ENCODE results near the gene LACC1.

The LACC1 gene

DNA sequence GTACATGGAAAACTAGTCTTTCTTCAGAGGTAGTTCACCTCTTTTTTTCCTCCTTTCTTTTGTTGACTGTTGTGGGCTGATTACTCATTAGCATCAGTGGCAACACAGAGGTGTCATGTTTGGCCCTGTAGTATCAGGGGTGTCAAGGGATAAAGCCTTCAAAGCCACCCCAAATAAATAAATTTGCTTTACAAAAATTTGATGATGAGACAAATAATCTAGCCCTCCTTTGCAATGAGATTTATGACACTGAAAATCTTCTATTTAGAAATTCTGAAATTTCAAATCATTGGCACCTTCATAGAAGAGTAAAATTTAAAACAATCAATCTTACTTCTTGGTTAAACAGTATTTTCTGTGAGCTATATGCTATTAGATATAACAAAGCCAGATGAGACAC is 1.9 kb downstream of the LACC1 start:
- Histone ChIP-seq H4K8ac (ENCODE audit: low read depth, low read length) (no peak overlapping the region), H3K27me3 (ENCODE audit: insufficient read depth, low read length) (no peaks in the 10 kb centered on the region), H2AK5ac (ENCODE audit: low read length) (no peak overlapping the region), H3K79me1 (ENCODE audit: low read length) (peaks cover 15% of the 10 kb centered on the region), H3K4me1 (ENCODE audit: control insufficient read depth in 1 of 2, insufficient read depth in 2 of 2, low read length in 2 of 2) (peaks cover 5 to 6% of the 10 kb centered on the region in 2 experiments), H3K18ac (ENCODE audit: low read length) (no peak overlapping the region), H3K14ac (ENCODE audit: low read length) (no peak overlapping the region), H4K12ac (ENCODE audit: low read depth, low read length) (no peak overlapping the region), H2BK5ac (ENCODE audit: low read depth, low read length, poor library complexity) (no peak overlapping the region), H3K4ac (ENCODE audit: low read depth, low read length) (no peak overlapping the region), H3K9me3 (ENCODE audit: insufficient read depth, low read depth, low read length) (no peaks in the 10 kb centered on the region), H3K9ac (ENCODE audit: low read length) (no peak overlapping the region), H2BK120ac (ENCODE audit: insufficient read depth, low read length, poor library complexity) (no peak overlapping the region), H3K4me3 (ENCODE audit: low read depth, low read length) (no peak overlapping the region), H3K79me2 (ENCODE audit: control insufficient read depth, insufficient read depth, low read length, poor library complexity) (peaks cover 10% of the 10 kb centered on the region), H2BK12ac (ENCODE audit: low read length) (no peak overlapping the region), H3K36me3 (ENCODE audit: control insufficient read depth in 1 of 2, insufficient read depth in 2 of 2, low read length in 2 of 2) (no peaks in the 10 kb centered on the region), H3K27ac (ENCODE audit: low read depth, low read length) (no peak overlapping the region), H3K4me2 (ENCODE audit: low read length) (no peak overlapping the region), H2AFZ (ENCODE audit: insufficient read depth, low read length, poor library complexity) (no peak overlapping the region), H3K23ac (ENCODE audit: low read length) (no peak overlapping the region), H4K91ac (ENCODE audit: low read depth, low read length) (no peak overlapping the region)
- no peak for DNase-seq

DNA sequence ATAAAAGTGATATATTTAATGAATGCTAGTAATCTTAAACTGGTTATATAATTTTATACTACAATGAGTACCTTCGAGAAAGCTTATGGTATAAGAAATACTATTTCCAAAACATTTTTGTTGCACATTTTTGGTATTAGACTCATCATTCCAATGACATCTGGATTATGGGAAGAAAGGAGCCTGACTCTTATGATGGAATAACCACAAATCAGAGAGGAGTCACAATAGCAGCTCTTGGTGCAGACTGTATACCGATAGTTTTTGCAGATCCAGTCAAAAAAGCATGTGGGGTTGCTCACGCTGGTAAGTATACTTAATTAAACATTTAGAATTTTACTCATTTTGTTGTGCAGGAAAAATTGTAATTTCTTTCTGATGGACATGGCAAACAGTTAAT is 3.9 kb downstream of the LACC1 start:
- Histone ChIP-seq H4K12ac (ENCODE audit: low read depth, low read length) (no peak overlapping the region), H2BK5ac (ENCODE audit: low read depth, low read length, poor library complexity) (no peak overlapping the region), H3K27me3 (ENCODE audit: insufficient read depth, low read length) (no peaks in the 10 kb centered on the region), H3K4me1 (ENCODE audit: control insufficient read depth in 1 of 2, insufficient read depth in 2 of 2, low read length in 2 of 2) (peaks cover 5 to 6% of the 10 kb centered on the region in 2 experiments), H2BK120ac (ENCODE audit: insufficient read depth, low read length, poor library complexity) (no peak overlapping the region), H3K4ac (ENCODE audit: low read depth, low read length) (no peak overlapping the region), H3K9me3 (ENCODE audit: insufficient read depth, low read depth, low read length) (no peaks in the 10 kb centered on the region), H3K14ac (ENCODE audit: low read length) (no peak overlapping the region), H3K79me1 (ENCODE audit: low read length) (peaks cover 14% of the 10 kb centered on the region), H3K36me3 (ENCODE audit: control insufficient read depth in 1 of 2, insufficient read depth in 2 of 2, low read length in 2 of 2) (no peaks in the 10 kb centered on the region), H3K4me3 (ENCODE audit: low read depth, low read length) (no peak overlapping the region), H3K23ac (ENCODE audit: low read length) (no peak overlapping the region), H3K27ac (ENCODE audit: low read depth, low read length) (no peak overlapping the region), H3K9ac (ENCODE audit: low read length) (no peak overlapping the region), H2BK12ac (ENCODE audit: low read length) (no peak overlapping the region), H3K18ac (ENCODE audit: low read length) (no peak overlapping the region), H4K91ac (ENCODE audit: low read depth, low read length) (no peak overlapping the region), H2AFZ (ENCODE audit: insufficient read depth, low read length, poor library complexity) (no peak overlapping the region), H3K4me2 (ENCODE audit: low read length) (no peak overlapping the region), H3K79me2 (ENCODE audit: control insufficient read depth, insufficient read depth, low read length, poor library complexity) (peaks cover 10% of the 10 kb centered on the region), H2AK5ac (ENCODE audit: low read length) (no peak overlapping the region), H4K8ac (ENCODE audit: low read depth, low read length) (no peak overlapping the region)
- no CpG with 5 or more reads among the region's 3 CpGs for WGBS (ENCODE audit: extremely low coverage, insufficient coverage, insufficient read length)
- no peak for DNase-seq

DNA sequence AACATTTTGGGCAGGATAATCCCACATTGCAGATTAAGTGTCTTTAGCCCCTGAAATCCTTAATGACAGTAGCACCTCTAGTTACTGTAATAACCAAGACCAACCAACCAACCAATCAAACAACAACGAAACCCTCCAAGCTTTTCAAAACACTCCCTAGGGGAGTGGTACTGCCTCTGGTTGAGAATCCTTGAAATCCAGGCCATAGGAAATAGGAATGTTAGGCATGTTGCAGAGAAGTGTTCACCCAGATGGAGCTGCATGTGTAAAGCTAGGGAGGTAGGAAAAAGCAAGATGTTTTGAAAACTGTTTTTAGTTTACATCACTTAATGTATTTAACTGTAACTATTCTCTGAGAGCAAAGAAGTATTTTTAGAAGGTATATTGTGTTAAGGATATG is 4.5 kb downstream of the LACC1 start:
- Histone ChIP-seq H2BK5ac (ENCODE audit: low read depth, low read length, poor library complexity) (no peak overlapping the region), H4K8ac (ENCODE audit: low read depth, low read length) (no peak overlapping the region), H3K79me2 (ENCODE audit: control insufficient read depth, insufficient read depth, low read length, poor library complexity) (peaks cover 7% of the 10 kb centered on the region), H3K27ac (ENCODE audit: low read depth, low read length) (no peak overlapping the region), H2BK120ac (ENCODE audit: insufficient read depth, low read length, poor library complexity) (no peak overlapping the region), H3K9ac (ENCODE audit: low read length) (no peak overlapping the region), H3K4me2 (ENCODE audit: low read length) (no peak overlapping the region), H2AK5ac (ENCODE audit: low read length) (no peak overlapping the region), H3K36me3 (ENCODE audit: control insufficient read depth in 1 of 2, insufficient read depth in 2 of 2, low read length in 2 of 2) (no peaks in the 10 kb centered on the region), H4K12ac (ENCODE audit: low read depth, low read length) (no peak overlapping the region), H3K4me1 (ENCODE audit: control insufficient read depth in 1 of 2, insufficient read depth in 2 of 2, low read length in 2 of 2) (peaks cover 5 to 6% of the 10 kb centered on the region in 2 experiments), H3K27me3 (ENCODE audit: insufficient read depth, low read length) (no peaks in the 10 kb centered on the region), H3K23ac (ENCODE audit: low read length) (no peak overlapping the region), H3K18ac (ENCODE audit: low read length) (no peak overlapping the region), H3K4ac (ENCODE audit: low read depth, low read length) (no peak overlapping the region), H2AFZ (ENCODE audit: insufficient read depth, low read length, poor library complexity) (no peak overlapping the region), H3K79me1 (ENCODE audit: low read length) (peaks cover 8% of the 10 kb centered on the region), H2BK12ac (ENCODE audit: low read length) (no peak overlapping the region), H3K9me3 (ENCODE audit: insufficient read depth, low read depth, low read length) (no peaks in the 10 kb centered on the region), H3K14ac (ENCODE audit: low read length) (no peak overlapping the region), H3K4me3 (ENCODE audit: low read depth, low read length) (no peak overlapping the region), H4K91ac (ENCODE audit: low read depth, low read length) (no peak overlapping the region)
- WGBS (ENCODE audit: extremely low coverage, insufficient coverage, insufficient read length): 100% methylated on average over 1 of the region's 1 CpG
- peak in 1 of 2 donors; percentile 38 for DNase-seq

DNA sequence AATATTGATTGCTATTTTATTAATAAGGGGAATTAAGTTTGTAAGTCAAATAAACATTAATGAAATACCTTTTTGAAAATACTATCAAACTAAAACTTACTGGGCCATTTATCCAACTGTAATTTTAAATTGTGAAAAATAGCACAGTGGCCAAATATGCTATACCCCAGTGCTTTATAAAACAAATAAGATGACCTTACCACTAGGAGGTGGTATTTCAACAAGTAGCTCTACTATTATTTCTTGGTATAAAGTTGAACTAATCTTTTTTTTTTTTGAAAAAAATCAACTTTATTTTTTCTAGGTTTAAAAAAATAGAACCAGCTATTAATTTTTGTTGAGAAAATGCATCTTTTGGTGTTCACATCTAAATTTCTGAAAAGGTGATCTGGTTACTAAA is 14.7 kb downstream of the LACC1 start:
- Histone ChIP-seq H3K4me3 (ENCODE audit: low read depth, low read length) (no peak overlapping the region), H3K79me2 (ENCODE audit: control insufficient read depth, insufficient read depth, low read length, poor library complexity) (no peaks in the 10 kb centered on the region), H3K4ac (ENCODE audit: low read depth, low read length) (no peak overlapping the region), H2AK5ac (ENCODE audit: low read length) (no peak overlapping the region), H3K9me3 (ENCODE audit: insufficient read depth, low read depth, low read length) (no peaks in the 10 kb centered on the region), H3K79me1 (ENCODE audit: low read length) (no peaks in the 10 kb centered on the region), H4K8ac (ENCODE audit: low read depth, low read length) (no peak overlapping the region), H4K91ac (ENCODE audit: low read depth, low read length) (no peak overlapping the region), H2AFZ (ENCODE audit: insufficient read depth, low read length, poor library complexity) (no peak overlapping the region), H3K23ac (ENCODE audit: low read length) (no peak overlapping the region), H4K12ac (ENCODE audit: low read depth, low read length) (no peak overlapping the region), H3K27me3 (ENCODE audit: insufficient read depth, low read length) (no peaks in the 10 kb centered on the region), H2BK120ac (ENCODE audit: insufficient read depth, low read length, poor library complexity) (no peak overlapping the region), H3K18ac (ENCODE audit: low read length) (no peak overlapping the region), H3K27ac (ENCODE audit: low read depth, low read length) (no peak overlapping the region), H3K4me2 (ENCODE audit: low read length) (no peak overlapping the region), H3K4me1 (ENCODE audit: control insufficient read depth in 1 of 2, insufficient read depth in 2 of 2, low read length in 2 of 2) (no peaks in the 10 kb centered on the region), H3K14ac (ENCODE audit: low read length) (no peak overlapping the region), H3K36me3 (ENCODE audit: control insufficient read depth in 1 of 2, insufficient read depth in 2 of 2, low read length in 2 of 2) (no peaks in the 10 kb centered on the region), H2BK5ac (ENCODE audit: low read depth, low read length, poor library complexity) (no peak overlapping the region), H2BK12ac (ENCODE audit: low read length) (no peak overlapping the region), H3K9ac (ENCODE audit: low read length) (no peak overlapping the region)
- no peak for DNase-seq

DNA sequence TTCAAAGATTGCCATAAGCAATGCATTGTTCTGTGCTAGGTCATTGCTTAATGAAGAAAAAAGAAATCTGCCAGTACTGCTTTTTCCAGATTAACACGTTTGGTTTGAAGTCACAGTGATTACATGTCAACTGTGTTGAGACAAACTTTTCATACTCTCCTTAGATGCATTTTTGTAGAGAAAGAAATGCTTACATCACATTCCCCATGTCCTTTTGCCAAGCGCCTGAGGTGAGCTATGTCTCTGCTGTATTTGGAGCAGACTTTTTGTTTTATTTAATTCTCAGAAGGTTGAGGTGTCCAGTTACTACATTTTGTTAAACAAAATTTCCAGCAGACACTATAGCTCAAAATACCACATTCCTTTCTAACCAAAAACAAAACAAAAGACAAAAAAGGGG is 16.2 kb downstream of the LACC1 start:
- Histone ChIP-seq H3K23ac (ENCODE audit: low read length) (no peak overlapping the region), H3K4me1 (ENCODE audit: control insufficient read depth in 1 of 2, insufficient read depth in 2 of 2, low read length in 2 of 2) (no peaks in the 10 kb centered on the region), H3K27ac (ENCODE audit: low read depth, low read length) (no peak overlapping the region), H3K79me2 (ENCODE audit: control insufficient read depth, insufficient read depth, low read length, poor library complexity) (no peaks in the 10 kb centered on the region), H4K8ac (ENCODE audit: low read depth, low read length) (no peak overlapping the region), H4K12ac (ENCODE audit: low read depth, low read length) (no peak overlapping the region), H2AK5ac (ENCODE audit: low read length) (no peak overlapping the region), H3K18ac (ENCODE audit: low read length) (no peak overlapping the region), H2BK5ac (ENCODE audit: low read depth, low read length, poor library complexity) (no peak overlapping the region), H3K79me1 (ENCODE audit: low read length) (no peaks in the 10 kb centered on the region), H3K27me3 (ENCODE audit: insufficient read depth, low read length) (no peaks in the 10 kb centered on the region), H3K4me2 (ENCODE audit: low read length) (no peak overlapping the region), H3K4me3 (ENCODE audit: low read depth, low read length) (no peak overlapping the region), H3K4ac (ENCODE audit: low read depth, low read length) (no peak overlapping the region), H3K14ac (ENCODE audit: low read length) (no peak overlapping the region), H2AFZ (ENCODE audit: insufficient read depth, low read length, poor library complexity) (no peak overlapping the region), H2BK12ac (ENCODE audit: low read length) (no peak overlapping the region), H3K36me3 (ENCODE audit: control insufficient read depth in 1 of 2, insufficient read depth in 2 of 2, low read length in 2 of 2) (no peaks in the 10 kb centered on the region), H3K9me3 (ENCODE audit: insufficient read depth, low read depth, low read length) (no peaks in the 10 kb centered on the region), H2BK120ac (ENCODE audit: insufficient read depth, low read length, poor library complexity) (no peak overlapping the region), H3K9ac (ENCODE audit: low read length) (no peak overlapping the region), H4K91ac (ENCODE audit: low read depth, low read length) (no peak overlapping the region)
- DNase-seq: peak; percentile 61 to 98
- no CpG with 5 or more reads among the region's 2 CpGs for WGBS (ENCODE audit: extremely low coverage, insufficient coverage, insufficient read length)

Data from trophoblast cell (in vitro differentiated cells and primary cell).